Ramos (cell line): ENCODE measurements around the gene ARHGAP10.
"Not testable (repeated sequence)": the region's sequence is repeated elsewhere in the genome, so short reads cannot be mapped to it uniquely, and the experiment has no call there.

Experiments used
- in situ Hi-C: fragments of 300-500 bp; cut with MboI; formaldehyde crosslinking; loops from one replicate; pipeline ENCODE4 v1.14.3; 2022; ENCODE audit warnings: low sequenced_read_pairs; ENCODE audit not compliant: unreplicated experiment

The ARHGAP10 gene

DNA sequence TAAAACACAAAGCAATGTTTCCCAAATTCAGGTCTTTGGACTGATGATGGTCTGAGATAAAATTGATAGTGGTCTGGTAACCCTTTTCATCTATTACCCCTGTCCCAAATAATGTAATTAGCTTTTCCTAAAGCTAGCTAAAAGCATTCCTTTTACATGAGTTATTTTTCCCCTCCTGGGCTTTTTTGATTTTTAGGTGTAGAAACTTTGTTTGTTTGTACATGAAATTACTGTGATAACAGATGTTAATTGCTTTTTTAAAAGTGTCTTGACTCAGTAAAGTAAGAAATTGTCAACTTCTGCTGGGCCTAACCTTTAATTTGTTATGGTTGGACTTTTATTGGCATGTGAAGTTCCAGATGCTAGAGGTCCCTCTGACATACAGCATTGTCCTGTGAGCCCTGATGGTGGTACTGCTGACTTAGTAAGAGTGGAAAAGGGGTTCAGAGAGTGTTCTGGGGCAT is 145.5 kb downstream of the ARHGAP10 start:
- in situ Hi-C loops, result no loop called here

DNA sequence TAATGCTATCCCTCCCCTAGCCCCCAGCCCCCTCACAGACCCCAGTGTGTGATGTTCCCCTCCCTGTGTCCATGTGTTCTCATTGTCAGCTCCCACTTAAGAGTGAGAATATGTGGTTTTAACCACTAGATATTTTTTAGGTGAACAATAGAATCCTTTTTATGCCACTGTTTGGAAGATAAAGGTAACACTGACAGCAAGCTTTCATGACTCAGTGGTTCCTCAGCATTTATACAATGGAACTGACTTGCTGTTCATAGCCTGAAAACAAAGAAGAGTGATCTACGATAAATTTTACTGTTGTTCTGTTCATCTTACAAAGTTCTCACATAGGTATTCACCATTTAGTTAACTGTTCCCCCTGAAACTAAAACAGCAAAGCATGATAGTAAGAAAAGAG is 147.8 kb downstream of the ARHGAP10 start:
- in situ Hi-C loops, result no loop called here

DNA sequence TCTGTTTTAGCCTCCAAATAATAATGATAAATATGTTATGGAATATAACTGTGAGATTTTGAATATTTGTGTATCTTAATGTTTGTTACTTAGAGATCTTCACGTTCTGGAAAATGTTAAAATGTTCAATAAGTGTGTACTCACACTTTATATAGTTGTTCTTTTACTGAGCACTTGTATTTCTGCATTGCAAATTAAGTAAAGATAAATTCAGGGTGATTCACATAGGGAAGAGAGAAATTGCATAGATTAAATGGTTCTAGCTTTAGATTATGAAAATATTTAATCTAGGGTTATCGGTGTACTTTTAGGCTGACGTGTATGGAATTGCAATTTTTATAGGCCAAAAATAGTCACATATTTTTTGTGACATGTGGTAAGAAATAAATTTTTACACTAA is 148.6 kb downstream of the ARHGAP10 start:
- in situ Hi-C loops, result no loop called here

DNA sequence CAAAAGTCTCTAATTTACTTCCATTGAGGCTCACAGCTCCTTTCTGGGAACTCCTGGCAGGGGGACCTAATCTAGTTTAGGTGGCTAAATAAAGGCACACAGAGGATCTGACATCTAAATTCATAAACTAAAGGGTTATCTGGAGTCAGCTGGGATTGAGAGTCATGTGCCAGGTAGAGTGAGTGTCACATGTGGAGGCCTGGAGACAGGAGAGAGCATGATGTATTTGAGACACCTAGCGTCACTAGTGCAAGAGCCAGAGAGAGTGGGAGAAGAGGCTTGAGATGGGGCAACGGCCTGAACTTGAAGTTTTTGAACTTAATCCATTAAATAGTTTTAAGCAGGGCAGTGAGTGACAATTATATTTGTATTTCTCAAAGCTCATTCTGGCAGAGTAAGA is 152.6 kb downstream of the ARHGAP10 start:
- in situ Hi-C loops, result no loop called here

DNA sequence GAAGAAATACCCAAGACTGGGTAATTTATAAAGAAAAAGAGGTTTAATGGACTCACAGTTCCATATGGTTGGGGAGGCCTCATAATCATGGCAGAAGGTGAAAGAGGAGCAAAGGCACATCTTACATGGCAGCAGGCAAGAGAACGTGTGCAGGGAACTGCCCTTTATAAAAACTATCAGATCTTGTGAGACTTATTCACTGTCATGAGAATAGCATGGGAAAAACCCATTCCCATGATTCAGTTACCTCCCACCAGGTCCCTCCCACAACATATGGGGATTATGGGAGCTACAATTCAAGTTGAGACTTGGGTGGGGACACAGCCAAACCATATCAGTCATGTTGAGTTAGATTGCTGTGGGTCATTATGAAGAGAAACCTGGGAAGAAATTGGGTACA is 153.3 kb downstream of the ARHGAP10 start:
- in situ Hi-C loops, result not testable (repeated sequence)

- in situ Hi-C loops, result no loop called here
Measured at GRCh38 chr4:147891476-147892115, 159.7 kb downstream of the ARHGAP10 start.

- in situ Hi-C loops, result no loop called here
Measured at GRCh38 chr4:147899512-147899911, 167.6 kb downstream of the ARHGAP10 start.

DNA sequence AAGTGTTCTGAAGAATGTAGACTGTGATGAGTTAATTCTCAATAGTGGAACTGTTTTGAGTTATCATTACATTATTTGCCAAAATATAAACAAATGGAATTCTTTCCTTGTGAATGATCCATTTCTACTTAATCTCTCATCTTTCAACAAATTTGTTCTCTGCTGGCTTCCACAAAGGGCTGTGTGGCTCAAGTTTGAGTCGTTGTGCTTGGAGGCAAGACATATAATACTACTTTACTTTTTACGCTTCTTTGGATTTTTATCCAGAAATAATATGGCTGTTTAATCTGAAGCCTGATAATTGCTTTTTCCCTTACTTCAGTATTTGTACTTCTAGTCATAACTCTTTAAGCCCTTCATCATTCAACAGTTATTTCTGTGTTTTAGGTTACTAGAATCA is 169.5 kb downstream of the ARHGAP10 start:
- in situ Hi-C loops, result no loop called here

- in situ Hi-C loops, result no loop called here
Measured at GRCh38 chr4:147901916-147902315, 170.0 kb downstream of the ARHGAP10 start.

DNA sequence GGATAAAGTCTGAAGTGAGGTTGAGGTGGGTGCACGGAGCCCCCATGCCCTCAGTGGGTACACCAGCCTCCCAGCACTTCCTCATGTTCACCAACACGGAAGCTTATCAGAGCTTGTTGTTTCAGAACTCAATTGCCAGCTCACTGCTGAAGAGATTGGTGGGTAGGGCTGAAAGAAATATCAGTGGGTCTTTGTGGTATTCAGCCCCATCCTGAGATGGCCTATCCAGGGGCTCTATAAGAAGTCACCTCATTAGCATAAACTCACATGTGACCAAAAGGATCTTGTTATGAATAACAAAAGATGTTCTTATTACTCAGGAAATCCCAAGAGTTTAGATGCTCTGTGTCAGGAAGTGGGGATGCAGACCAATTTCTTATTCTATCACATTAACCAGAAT is 177.3 kb downstream of the ARHGAP10 start:
- in situ Hi-C loops, result no loop called here

DNA sequence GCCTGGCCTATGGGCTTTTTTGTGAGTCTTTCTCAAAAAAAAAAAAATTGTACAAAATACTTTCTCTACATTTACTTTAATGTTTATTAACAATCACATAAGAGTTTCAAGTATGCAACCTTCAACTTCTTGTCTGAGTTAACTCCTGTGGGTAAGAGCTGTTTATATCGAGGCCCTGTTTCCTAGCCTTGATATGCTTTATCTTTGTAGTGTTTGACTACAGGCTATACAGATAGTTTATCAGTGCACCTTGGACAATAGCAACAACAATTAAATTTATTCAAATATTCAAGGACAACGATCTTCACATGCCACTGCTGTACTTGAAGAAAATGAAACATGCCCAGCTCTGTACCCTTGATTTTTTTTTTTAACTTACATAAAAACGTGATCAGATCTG is 178.4 kb downstream of the ARHGAP10 start:
- in situ Hi-C loops, result no loop called here

DNA sequence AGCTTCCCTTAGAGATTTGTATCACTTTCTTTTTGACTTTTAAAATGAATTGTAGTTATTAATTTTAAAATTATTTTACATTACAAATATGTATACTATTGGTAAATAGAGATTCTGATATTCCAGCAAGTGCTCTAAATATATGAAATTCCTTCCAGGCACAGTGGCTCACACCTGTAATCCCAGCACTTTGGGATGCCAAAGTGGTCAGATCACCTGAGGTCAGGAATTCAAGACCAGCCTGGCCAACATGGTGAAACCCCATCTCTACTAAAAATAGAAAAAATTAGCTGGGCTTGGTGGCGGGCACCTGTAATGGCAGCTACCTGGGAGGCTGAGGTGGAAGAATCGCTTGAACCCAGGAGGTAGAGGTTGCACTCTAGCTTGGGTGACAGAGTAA is 180.2 kb downstream of the ARHGAP10 start:
- in situ Hi-C loops, result not testable (repeated sequence)

- in situ Hi-C loops, result no loop called here
Measured at GRCh38 chr4:147913137-147913536, 181.2 kb downstream of the ARHGAP10 start.

DNA sequence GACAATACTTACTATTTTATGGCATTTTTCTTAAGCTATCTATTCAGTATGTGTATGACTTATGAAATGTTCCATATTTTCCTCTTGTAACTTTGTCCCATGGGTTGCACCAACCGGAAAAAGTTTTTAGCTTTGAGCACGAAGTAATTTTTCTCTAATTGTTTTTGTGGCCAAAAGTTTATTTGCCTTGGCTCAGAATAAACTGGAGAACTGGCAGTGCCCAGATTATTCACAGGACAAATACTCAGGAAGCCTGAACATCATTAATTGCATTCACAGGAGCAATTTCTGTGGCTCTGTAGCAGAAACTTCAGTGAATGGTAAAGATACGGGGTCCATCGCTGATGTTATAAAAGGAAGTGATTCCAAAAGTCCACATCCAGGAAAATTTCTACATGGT is 184.5 kb downstream of the ARHGAP10 start:
- in situ Hi-C loops, result no loop called here

DNA sequence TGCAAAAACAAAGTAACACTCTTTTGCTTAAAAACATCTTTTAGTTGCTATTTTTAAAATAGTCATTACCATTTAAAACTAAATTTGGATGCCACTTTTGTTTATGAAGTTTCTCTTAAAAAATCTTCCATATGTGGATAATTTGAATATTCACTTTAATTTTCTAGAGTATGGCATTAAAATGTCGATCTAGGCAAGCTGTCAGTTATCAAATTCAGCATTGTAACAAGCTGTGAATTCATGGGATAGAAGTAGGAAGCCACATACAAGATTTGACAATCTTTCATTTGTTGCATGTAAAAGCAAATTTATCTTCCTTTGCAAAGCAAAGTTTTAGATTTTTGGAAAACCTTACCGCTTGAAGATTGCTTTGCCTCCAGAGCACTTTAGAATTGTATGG is 191.5 kb downstream of the ARHGAP10 start:
- in situ Hi-C loops, result no loop called here

DNA sequence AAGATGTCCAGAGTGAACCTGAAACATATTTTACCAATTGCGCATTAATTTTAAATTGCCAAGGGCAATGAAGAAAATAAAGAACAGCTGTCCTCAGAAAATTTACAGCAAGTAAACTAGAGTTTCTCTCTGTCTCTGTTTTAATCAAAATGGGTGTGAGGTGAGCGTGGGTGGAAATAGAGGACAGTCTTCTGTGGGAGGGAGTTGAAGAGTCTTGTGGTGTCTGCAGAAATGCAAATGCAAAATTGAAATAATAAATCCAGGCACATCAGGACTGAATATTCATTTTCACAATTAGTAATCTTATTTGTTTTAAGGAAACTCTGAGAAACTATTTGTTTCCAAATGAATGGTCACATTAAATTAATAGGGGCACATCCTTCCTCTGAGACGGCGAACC is 192.0 kb downstream of the ARHGAP10 start:
- in situ Hi-C loops, result no loop called here

DNA sequence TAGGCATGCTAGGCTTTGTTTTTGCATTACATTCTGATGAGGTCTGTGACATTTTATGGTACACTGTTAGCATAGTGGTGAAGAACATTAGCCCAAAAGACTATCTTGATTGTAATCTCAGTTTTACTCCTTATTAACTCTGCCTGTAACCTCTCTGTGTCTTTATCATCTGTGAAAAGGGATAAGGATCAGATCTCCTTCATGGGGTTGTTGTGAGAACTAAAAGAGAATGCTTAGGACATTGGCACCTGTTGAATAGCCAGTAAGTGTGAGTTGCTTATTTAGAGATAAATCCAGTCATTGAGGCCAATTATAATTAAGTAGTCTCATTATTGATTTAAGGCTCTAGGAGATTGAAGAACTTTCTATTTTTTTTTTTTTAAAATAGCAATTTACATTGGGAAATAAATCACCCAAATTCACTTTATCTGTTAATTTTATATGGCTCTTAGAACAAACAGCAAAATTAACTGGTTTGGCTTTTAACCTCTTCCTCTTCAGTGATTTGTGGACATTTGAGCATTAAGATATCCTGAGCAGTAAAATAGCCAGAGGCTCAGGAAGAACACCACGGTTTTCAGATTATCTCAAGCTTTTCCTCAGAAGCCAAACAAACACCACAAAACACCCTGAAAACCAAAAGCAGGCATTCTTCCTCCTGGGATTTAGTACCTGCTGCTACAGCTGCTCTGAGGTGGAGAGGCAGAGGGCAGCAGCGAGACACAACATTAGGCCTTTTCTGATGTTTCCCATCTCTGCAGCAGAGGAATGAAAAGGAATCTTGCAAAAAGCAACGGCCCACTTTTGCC is 192.9 kb downstream of the ARHGAP10 start:
- in situ Hi-C loops, result no loop called here

GRCh38 chr4:147927377-147928137 is 195.7 kb downstream of the ARHGAP10 start:
- in situ Hi-C loops, result no loop called here

DNA sequence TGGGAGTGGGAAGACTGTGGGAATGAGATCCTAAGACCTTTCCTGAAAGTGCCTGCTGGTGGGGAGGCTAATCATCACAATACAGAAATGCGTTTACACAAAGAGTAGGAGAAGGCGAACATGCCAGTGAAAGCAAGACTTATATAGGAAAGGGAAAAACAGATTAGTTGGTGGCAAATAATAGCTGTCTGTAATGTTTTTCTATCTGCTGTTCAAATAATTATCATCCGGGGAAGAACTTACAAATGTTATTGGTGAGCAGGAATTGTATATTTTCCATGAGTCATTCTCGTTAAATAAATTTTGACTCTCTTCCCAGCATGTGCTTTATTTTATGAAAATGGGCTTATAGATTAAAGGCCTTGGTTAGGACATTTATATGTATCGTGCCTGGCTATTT is 196.5 kb downstream of the ARHGAP10 start:
- in situ Hi-C loops, result no loop called here

- in situ Hi-C loops, result no loop called here
Measured at GRCh38 chr4:147929746-147930145, 197.9 kb downstream of the ARHGAP10 start.

DNA sequence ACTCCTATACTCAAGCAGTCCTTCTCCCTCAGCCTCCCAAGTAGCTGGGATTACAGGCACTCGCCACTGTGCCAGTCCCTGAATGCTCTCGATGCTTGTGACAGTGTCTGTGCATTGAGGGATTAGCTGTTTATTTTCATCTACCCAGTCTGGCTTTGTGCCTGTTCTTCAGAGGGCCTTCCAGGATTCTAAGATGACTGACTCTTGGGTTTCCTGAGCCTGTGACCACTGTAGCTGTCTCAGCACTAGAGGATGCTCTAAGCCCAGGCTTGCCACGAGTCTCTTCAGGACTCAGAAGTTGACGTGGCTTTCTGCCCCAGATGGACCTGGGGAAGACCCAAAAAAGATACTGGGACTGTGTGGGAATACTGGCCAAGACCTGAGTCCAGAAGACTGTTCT is 201.4 kb downstream of the ARHGAP10 start:
- in situ Hi-C loops, result no loop called here
